Measurements from ENCODE around the gene SHBG.
"Not testable (repeated sequence)": the region's sequence is repeated elsewhere in the genome, so short reads cannot be mapped to it uniquely, and the experiment has no call there.

Gene SHBG

GRCh38 chr17:7627250-7628121, 2.4 kb upstream of the SHBG start, which contains the start of gene SAT2:
SAT2 (minus strand) TSS chr17:7627821; CDS start chr17:7627635, 186 bp downstream.
- H3K36me3 Mint-ChIP-seq: no peaks in the 10 kb centered on the region
- peak within 1 kb of the TSS; percentile 59 for H3K27ac Mint-ChIP-seq
- no peaks in the 10 kb centered on the region for H3K27me3 Mint-ChIP-seq
- H3K4me1 Mint-ChIP-seq: peaks cover 19% of the 10 kb centered on the region
- H3K4me3 Mint-ChIP-seq: peak within 1 kb of the TSS; percentile 88
- H3K9me3 Mint-ChIP-seq: no peaks in the 10 kb centered on the region

- Mint-ChIP-seq H3K27me3 (no peaks in the 10 kb centered on the region), H3K36me3 (no peaks in the 10 kb centered on the region), H3K9me3 (no peaks in the 10 kb centered on the region), H3K4me1 (peaks cover 11% of the 10 kb centered on the region), H3K4me3 (no peak overlapping the region), H3K27ac (no peak overlapping the region)
Observed at GRCh38 chr17:7631398-7632380, 1.8 kb downstream of the SHBG start.

GRCh38 chr17:7632492-7632894, 2.6 kb downstream of the SHBG start:
- peaks cover 3% of the 10 kb centered on the region for H3K4me1 Mint-ChIP-seq
- no peak overlapping the region for H3K4me3 Mint-ChIP-seq
- H3K9me3 Mint-ChIP-seq: no peaks in the 10 kb centered on the region
- H3K36me3 Mint-ChIP-seq: no peaks in the 10 kb centered on the region
- H3K27ac Mint-ChIP-seq: no peak overlapping the region
- H3K27me3 Mint-ChIP-seq: no peaks in the 10 kb centered on the region

- Mint-ChIP-seq H3K4me1 (peaks cover 3% of the 10 kb centered on the region), H3K4me3 (no peak overlapping the region), H3K36me3 (no peaks in the 10 kb centered on the region), H3K27me3 (no peaks in the 10 kb centered on the region), H3K27ac (no peak overlapping the region), H3K9me3 (no peaks in the 10 kb centered on the region)
Observed at GRCh38 chr17:7633093-7633492, 3.2 kb downstream of the SHBG start.

GRCh38 chr17:7634384-7634783, 4.4 kb downstream of the SHBG start:
- no peaks in the 10 kb centered on the region for H3K27me3 Mint-ChIP-seq
- H3K9me3 Mint-ChIP-seq: no peaks in the 10 kb centered on the region
- no peaks in the 10 kb centered on the region for H3K4me1 Mint-ChIP-seq
- no peaks in the 10 kb centered on the region for H3K36me3 Mint-ChIP-seq
- no peak overlapping the region for H3K27ac Mint-ChIP-seq
- H3K4me3 Mint-ChIP-seq: no peak overlapping the region

GRCh38 chr17:7636163-7636562, 6.2 kb downstream of the SHBG start:
- H3K4me1 Mint-ChIP-seq: no peaks in the 10 kb centered on the region
- no peak overlapping the region for H3K4me3 Mint-ChIP-seq
- no peaks in the 10 kb centered on the region for H3K36me3 Mint-ChIP-seq
- H3K27ac Mint-ChIP-seq: no peak overlapping the region
- no peaks in the 10 kb centered on the region for H3K27me3 Mint-ChIP-seq
- no peaks in the 10 kb centered on the region for H3K9me3 Mint-ChIP-seq

GRCh38 chr17:7640783-7641182, 10.8 kb downstream of the SHBG start:
- H3K27ac Mint-ChIP-seq: no peak overlapping the region
- no peaks in the 10 kb centered on the region for H3K36me3 Mint-ChIP-seq
- H3K9me3 Mint-ChIP-seq: no peaks in the 10 kb centered on the region
- no peaks in the 10 kb centered on the region for H3K27me3 Mint-ChIP-seq
- H3K4me3 Mint-ChIP-seq: no peak overlapping the region
- no peaks in the 10 kb centered on the region for H3K4me1 Mint-ChIP-seq

GRCh38 chr17:7641635-7642034, 11.7 kb downstream of the SHBG start:
- H3K4me1 Mint-ChIP-seq, H3K4me3 Mint-ChIP-seq, H3K36me3 Mint-ChIP-seq, H3K27ac Mint-ChIP-seq, H3K9me3 Mint-ChIP-seq, H3K27me3 Mint-ChIP-seq: not testable (repeated sequence)

- Mint-ChIP-seq H3K4me3 (no peak overlapping the region), H3K9me3 (no peaks in the 10 kb centered on the region), H3K36me3 (no peaks in the 10 kb centered on the region), H3K27me3 (peaks cover 5% of the 10 kb centered on the region), H3K4me1 (peaks cover under 1% of the 10 kb centered on the region), H3K27ac (no peak overlapping the region)
Observed at GRCh38 chr17:7644775-7645174, 14.8 kb downstream of the SHBG start.

GRCh38 chr17:7646457-7646856, 16.5 kb downstream of the SHBG start:
- Mint-ChIP-seq H3K36me3 (no peaks in the 10 kb centered on the region), H3K4me1 (peaks cover 16% of the 10 kb centered on the region), H3K27me3 (peaks cover 16% of the 10 kb centered on the region), H3K4me3 (no peak overlapping the region), H3K9me3 (no peaks in the 10 kb centered on the region), H3K27ac (no peak overlapping the region)

GRCh38 chr17:7647018-7647417, 17.1 kb downstream of the SHBG start:
- peaks cover 16% of the 10 kb centered on the region for H3K4me1 Mint-ChIP-seq
- no peaks in the 10 kb centered on the region for H3K9me3 Mint-ChIP-seq
- no peaks in the 10 kb centered on the region for H3K36me3 Mint-ChIP-seq
- no peak overlapping the region for H3K27ac Mint-ChIP-seq
- no peak overlapping the region for H3K4me3 Mint-ChIP-seq
- H3K27me3 Mint-ChIP-seq: peaks cover 17% of the 10 kb centered on the region

GRCh38 chr17:7650509-7651096, 20.7 kb downstream of the SHBG start, which contains the start of gene ATP1B2:
ATP1B2 (plus strand) TSS chr17:7650926; CDS start chr17:7651519, 593 bp downstream.
- no peak within 1 kb of the TSS for H3K27ac Mint-ChIP-seq
- H3K9me3 Mint-ChIP-seq: no peaks in the 10 kb centered on the region
- no peaks in the 10 kb centered on the region for H3K36me3 Mint-ChIP-seq
- H3K4me1 Mint-ChIP-seq: peaks cover 16% of the 10 kb centered on the region
- H3K27me3 Mint-ChIP-seq: peaks cover 20% of the 10 kb centered on the region
- H3K4me3 Mint-ChIP-seq: peak within 1 kb of the TSS; percentile 90

GRCh38 chr17:7651097-7651664, 21.2 kb downstream of the SHBG start:
- H3K27ac Mint-ChIP-seq: no peak overlapping the region
- peaks cover 20% of the 10 kb centered on the region for H3K27me3 Mint-ChIP-seq

GRCh38 chr17:7651665-7652387, 21.9 kb downstream of the SHBG start:
- Mint-ChIP-seq H3K4me3 (peak overlapping the region; percentile 52), H3K27me3 (peaks cover 20% of the 10 kb centered on the region), H3K4me1 (peaks cover 16% of the 10 kb centered on the region), H3K9me3 (no peaks in the 10 kb centered on the region), H3K36me3 (no peaks in the 10 kb centered on the region), H3K27ac (no peak overlapping the region)

More at GRCh38 chr17:7651097-7651664, 21.2 kb downstream of the SHBG start:
- peaks cover 16% of the 10 kb centered on the region for H3K4me1 Mint-ChIP-seq
- H3K9me3 Mint-ChIP-seq: no peaks in the 10 kb centered on the region
- H3K4me3 Mint-ChIP-seq: peak overlapping the region; percentile 78
- H3K36me3 Mint-ChIP-seq: no peaks in the 10 kb centered on the region
